C1 segment of cervical spinal cord (tissue), 14 donors: Measurements from ENCODE around the gene CDKAL1.
"Not testable (repeated sequence)": the region's sequence is repeated elsewhere in the genome, so short reads cannot be mapped to it uniquely, and the experiment has no call there.

Experiments
- DNase-seq, 14 donors: peaks; one replicate each; lab custom pipeline; 2025; lab: John Stamatoyannopoulos, UW

CDKAL1 gene

GRCh38 chr6:21005816-21006570 lies 471.7 kb downstream of the CDKAL1 start:
- no peak for DNase-seq

- DNase-seq, result no peak
Measured at GRCh38 chr6:21019614-21020013, 485.4 kb downstream of the CDKAL1 start.

GRCh38 chr6:21022343-21023107 lies 488.3 kb downstream of the CDKAL1 start:
- DNase-seq, result no peak

- DNase-seq, result no peak
Measured at GRCh38 chr6:21023210-21023609, 489.0 kb downstream of the CDKAL1 start.

GRCh38 chr6:21024616-21025015 lies 490.4 kb downstream of the CDKAL1 start:
- no peak for DNase-seq

GRCh38 chr6:21026576-21027273 lies 492.5 kb downstream of the CDKAL1 start:
- DNase-seq, result no peak

- DNase-seq, result no peak
Measured at GRCh38 chr6:21027507-21027906, 493.2 kb downstream of the CDKAL1 start.

GRCh38 chr6:21031182-21031581 lies 496.9 kb downstream of the CDKAL1 start:
- no peak for DNase-seq

- no peak for DNase-seq
Measured at GRCh38 chr6:21033084-21033483, 498.8 kb downstream of the CDKAL1 start.

- DNase-seq, result no peak
Measured at GRCh38 chr6:21033575-21034026, 499.3 kb downstream of the CDKAL1 start.

- no peak for DNase-seq
Measured at GRCh38 chr6:21034345-21034744, 500.1 kb downstream of the CDKAL1 start.

- no peak for DNase-seq
Measured at GRCh38 chr6:21037453-21037852, 503.2 kb downstream of the CDKAL1 start.

- no peak for DNase-seq
Measured at GRCh38 chr6:21039926-21040325, 505.7 kb downstream of the CDKAL1 start.

- DNase-seq, result no peak
Measured at GRCh38 chr6:21045135-21045700, 511.0 kb downstream of the CDKAL1 start.

- DNase-seq, result no peak
Measured at GRCh38 chr6:21046276-21046675, 512.0 kb downstream of the CDKAL1 start.

- no peak for DNase-seq
Measured at GRCh38 chr6:21048047-21048446, 513.8 kb downstream of the CDKAL1 start.

GRCh38 chr6:21049148-21049547 lies 514.9 kb downstream of the CDKAL1 start:
- no peak for DNase-seq

GRCh38 chr6:21049572-21049971 lies 515.3 kb downstream of the CDKAL1 start:
- DNase-seq, result no peak

GRCh38 chr6:21050935-21051334 lies 516.7 kb downstream of the CDKAL1 start:
- DNase-seq, result no peak

- no peak for DNase-seq
Measured at GRCh38 chr6:21051777-21052176, 517.5 kb downstream of the CDKAL1 start.

- no peak for DNase-seq
Measured at GRCh38 chr6:21053612-21054011, 519.4 kb downstream of the CDKAL1 start.

- DNase-seq, result not testable (repeated sequence)
Measured at GRCh38 chr6:21055480-21055879, 521.2 kb downstream of the CDKAL1 start.
